Colonic mucosa (tissue), 4 donors: ENCODE data around the gene CDC25B. TPM values are rescaled to one million over a fixed set of nuclear protein-coding genes. Genes with fewer than 3 reads are reported as not detected.

ENCODE experiments used
- DNase-seq: peaks from one replicate; pipeline ENCODE4 v3.0.0-alpha.2; 2020
- H3K27ac ChIP-seq: fragments of 200-600 bp; one replicate; pipeline ENCODE4 v1.8.0; 2021
- H3K27me3 ChIP-seq: fragments of 200-600 bp; one replicate; pipeline ENCODE4 v1.8.0; 2021
- H3K36me3 ChIP-seq: fragments of 200-600 bp; one replicate; pipeline ENCODE4 v1.8.0; 2021
- H3K4me1 ChIP-seq: fragments of 200-600 bp; one replicate; pipeline ENCODE4 v1.8.0; 2021; ENCODE audit warnings: mild to moderate bottlenecking
- H3K4me3 ChIP-seq: fragments of 200-600 bp; one replicate; pipeline ENCODE4 v1.8.0; 2021
- H3K9ac ChIP-seq, 2 donors: one replicate each; pipeline ENCODE4 v1.7.0; 2013; ENCODE audit warnings: control low read depth in 2 of 2, low read depth in 2 of 2, low read length in 2 of 2
- H3K9me3 ChIP-seq: fragments of 200-600 bp; one replicate; pipeline ENCODE4 v1.8.0; 2021
- intact Hi-C: fragments of 100-400 bp; cut with DNase I; formaldehyde crosslinking; loops from one replicate; pipeline ENCODE4 v1.14.1; 2022
- total RNA-seq, 2 donors: library from RNA; stranded (reverse); fragmentation: NEBNext Ultra II Directional in 1 of 2; extraction: Animal tissue kit (Norgen Biotek cat#: 25700) in 1 of 2; gene quantifications; one replicate each; pipeline ENCODE4 v1.2.1, GENCODE V29; 2021
- TF ChIP-seq, protein P1 (sequence below): fragments of 200-600 bp; IDR thresholded peaks from one replicate; pipeline ENCODE4 v1.8.0; 2022; ENCODE audit warnings: antibody characterized with exemption, mild to moderate bottlenecking
- donor health status: healthy.
- donor health status: DM: no; HTN: no; CAD: no.
- donor health status: DM: no; HTN: no; CAD: no.

CDC25B gene
- total RNA-seq, 2 donors from 2014 or later: 41.9 to 65.5 TPM

DNA sequence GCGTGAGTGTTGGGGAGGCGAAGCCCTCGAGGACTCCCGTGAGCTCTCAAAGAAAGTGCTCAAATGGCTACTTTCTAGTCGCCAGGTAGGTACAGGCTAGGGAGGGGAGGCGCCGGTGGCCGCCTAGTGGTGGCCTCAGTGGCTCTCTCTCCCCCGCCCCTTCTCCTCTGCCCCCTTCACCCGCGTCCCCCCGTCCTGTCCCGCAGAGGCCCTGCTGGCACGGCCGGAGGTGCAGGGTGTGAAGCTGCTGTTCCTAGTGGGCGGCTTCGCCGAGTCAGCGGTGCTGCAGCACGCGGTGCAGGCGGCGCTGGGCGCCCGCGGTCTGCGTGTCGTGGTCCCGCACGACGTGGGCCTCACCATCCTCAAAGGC is 44.8 kb upstream of the CDC25B start:
- peak overlapping the region; percentile 34 for H3K4me3 ChIP-seq
- H3K27me3 ChIP-seq: peaks cover 15% of the 10 kb centered on the region
- H3K4me1 ChIP-seq: no peaks in the 10 kb centered on the region
- TF ChIP-seq, protein P1, sequence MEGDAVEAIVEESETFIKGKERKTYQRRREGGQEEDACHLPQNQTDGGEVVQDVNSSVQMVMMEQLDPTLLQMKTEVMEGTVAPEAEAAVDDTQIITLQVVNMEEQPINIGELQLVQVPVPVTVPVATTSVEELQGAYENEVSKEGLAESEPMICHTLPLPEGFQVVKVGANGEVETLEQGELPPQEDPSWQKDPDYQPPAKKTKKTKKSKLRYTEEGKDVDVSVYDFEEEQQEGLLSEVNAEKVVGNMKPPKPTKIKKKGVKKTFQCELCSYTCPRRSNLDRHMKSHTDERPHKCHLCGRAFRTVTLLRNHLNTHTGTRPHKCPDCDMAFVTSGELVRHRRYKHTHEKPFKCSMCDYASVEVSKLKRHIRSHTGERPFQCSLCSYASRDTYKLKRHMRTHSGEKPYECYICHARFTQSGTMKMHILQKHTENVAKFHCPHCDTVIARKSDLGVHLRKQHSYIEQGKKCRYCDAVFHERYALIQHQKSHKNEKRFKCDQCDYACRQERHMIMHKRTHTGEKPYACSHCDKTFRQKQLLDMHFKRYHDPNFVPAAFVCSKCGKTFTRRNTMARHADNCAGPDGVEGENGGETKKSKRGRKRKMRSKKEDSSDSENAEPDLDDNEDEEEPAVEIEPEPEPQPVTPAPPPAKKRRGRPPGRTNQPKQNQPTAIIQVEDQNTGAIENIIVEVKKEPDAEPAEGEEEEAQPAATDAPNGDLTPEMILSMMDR: no peak
- DNase-seq: no peak
- no peaks in the 10 kb centered on the region for H3K36me3 ChIP-seq
- H3K9ac ChIP-seq: no peak overlapping the region
- no peak overlapping the region for H3K27ac ChIP-seq
- intact Hi-C loops: no loop called here
- no peaks in the 10 kb centered on the region for H3K9me3 ChIP-seq

DNA sequence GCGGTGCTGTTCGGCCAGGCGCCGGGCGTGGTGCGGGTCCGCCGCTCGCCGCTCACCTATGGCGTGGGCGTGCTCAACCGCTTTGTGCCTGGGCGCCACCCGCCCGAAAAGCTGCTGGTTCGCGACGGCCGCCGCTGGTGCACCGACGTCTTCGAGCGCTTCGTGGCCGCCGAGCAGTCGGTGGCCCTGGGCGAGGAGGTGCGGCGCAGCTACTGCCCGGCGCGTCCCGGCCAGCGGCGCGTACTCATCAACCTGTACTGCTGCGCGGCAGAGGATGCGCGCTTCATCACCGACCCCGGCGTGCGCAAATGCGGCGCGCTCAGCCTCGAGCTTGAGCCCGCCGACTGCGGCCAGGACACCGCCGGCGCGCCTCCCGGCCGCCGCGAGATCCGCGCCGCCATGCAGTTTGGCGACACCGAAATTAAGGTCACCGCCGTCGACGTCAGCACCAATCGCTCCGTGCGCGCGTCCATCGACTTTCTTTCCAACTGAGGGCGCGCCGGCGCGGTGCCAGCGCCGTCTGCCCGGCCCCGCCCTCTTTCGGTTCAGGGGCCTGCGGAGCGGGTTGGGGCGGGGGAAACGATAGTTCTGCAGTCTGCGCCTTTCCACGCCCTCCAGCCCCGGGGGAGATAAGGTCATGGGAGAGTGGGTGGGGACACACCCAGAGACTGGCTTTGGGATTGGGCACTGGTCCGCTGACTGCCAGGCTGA is 44.3 kb upstream of the CDC25B start:
- H3K9ac ChIP-seq: no peak overlapping the region
- H3K27ac ChIP-seq: no peak overlapping the region
- H3K9me3 ChIP-seq: no peaks in the 10 kb centered on the region
- no peaks in the 10 kb centered on the region for H3K36me3 ChIP-seq
- peak overlapping the region; percentile 34 for H3K4me3 ChIP-seq
- DNase-seq: peak; percentile 67
- H3K27me3 ChIP-seq: peaks cover 15% of the 10 kb centered on the region
- no peaks in the 10 kb centered on the region for H3K4me1 ChIP-seq
- TF ChIP-seq, protein P1: no peak
- intact Hi-C loops: no loop called here

DNA sequence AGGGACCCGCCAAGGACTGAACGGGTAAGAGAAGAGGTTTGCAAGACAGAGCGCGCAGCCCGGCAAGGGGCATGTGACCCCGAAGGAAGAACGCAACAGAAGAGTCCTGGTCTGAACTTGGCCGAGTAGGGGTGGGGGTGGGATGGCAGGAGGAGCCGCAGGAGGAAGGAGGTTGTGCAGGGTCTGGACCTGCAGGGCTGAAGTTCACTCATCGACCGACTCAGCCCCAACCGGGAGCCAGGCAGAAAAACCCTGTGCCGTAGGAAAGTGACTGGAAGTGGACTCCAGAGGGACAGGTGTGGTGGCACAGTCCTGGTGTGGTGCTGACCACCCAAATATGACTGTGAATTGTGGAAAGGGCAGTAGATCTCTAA is 43.7 kb upstream of the CDC25B start:
- Histone ChIP-seq H3K27ac (no peak overlapping the region), H3K4me3 (peak overlapping the region; percentile 34), H3K36me3 (no peaks in the 10 kb centered on the region), H3K27me3 (peaks cover 15% of the 10 kb centered on the region), H3K9ac (no peak overlapping the region), H3K4me1 (no peaks in the 10 kb centered on the region), H3K9me3 (no peaks in the 10 kb centered on the region)
- TF ChIP-seq, protein P1: no peak
- no peak for DNase-seq
- intact Hi-C loops: no loop called here

DNA sequence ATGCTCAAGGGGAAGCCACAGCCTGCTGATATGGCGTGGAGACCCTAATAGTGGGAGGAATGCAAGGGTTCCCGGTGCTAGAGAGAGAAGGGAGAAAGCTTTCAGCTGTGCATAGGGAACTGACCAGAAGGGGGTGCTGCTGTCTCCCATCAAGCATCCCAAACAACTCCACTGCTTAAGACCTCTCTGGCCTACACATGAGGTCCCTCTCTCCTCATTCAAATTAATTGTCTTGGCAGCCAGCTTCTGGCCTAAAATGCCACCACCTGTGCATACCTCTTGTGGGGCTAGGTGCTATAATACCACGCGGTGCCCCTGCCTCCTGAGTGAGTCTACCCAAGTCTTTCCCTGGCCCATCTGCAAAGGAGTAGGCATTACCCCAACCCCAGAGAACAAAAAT is 43.0 kb upstream of the CDC25B start:
- no peak overlapping the region for H3K9ac ChIP-seq
- H3K27ac ChIP-seq: no peak overlapping the region
- intact Hi-C loops: no loop called here
- H3K36me3 ChIP-seq: no peaks in the 10 kb centered on the region
- no peak overlapping the region for H3K4me3 ChIP-seq
- H3K9me3 ChIP-seq: no peaks in the 10 kb centered on the region
- peak; percentile 72 for DNase-seq
- TF ChIP-seq, protein P1: peak; percentile 78
- H3K27me3 ChIP-seq: peaks cover 15% of the 10 kb centered on the region
- no peaks in the 10 kb centered on the region for H3K4me1 ChIP-seq

DNA sequence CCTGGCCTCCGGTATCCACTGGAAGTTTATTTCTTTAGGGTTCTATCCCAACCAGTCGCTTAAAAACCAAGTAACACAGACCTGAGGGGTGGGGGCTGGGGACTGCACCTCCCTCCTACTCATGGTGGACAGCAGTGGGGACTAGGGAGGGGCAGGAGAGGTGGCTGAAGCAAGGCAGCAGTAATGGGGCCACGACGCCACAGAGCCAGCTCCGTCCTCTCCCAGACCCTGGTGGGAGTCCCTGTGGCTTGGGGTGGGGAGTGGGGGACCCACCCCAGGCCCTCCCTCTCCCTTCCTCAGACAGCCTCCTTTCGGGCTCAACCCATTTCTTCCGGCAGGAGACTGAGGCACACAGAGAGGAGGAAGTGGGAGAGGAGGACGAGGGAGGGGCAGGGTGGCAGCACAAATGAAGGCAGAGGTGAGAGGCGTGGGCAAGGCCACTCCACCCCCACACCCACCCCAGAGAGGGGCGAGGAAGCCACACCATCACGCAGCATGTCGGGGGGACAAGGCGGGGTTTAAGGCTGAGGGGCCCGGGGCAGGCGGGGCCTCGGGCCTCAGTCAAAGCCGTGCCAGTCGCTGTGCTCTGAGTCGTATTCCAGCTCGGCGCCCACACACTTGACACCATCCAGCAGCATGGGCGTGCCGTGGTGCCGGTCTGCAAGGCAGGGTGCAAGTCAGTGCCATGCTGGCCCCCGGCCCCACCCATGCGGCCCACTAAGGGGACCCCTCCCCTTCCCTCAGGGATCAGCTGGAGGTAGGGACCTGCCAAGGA is 42.4 kb upstream of the CDC25B start:
- Histone ChIP-seq H3K27me3 (peaks cover 15% of the 10 kb centered on the region), H3K4me1 (no peaks in the 10 kb centered on the region), H3K9ac (no peak overlapping the region), H3K9me3 (no peaks in the 10 kb centered on the region), H3K27ac (no peak overlapping the region), H3K36me3 (no peaks in the 10 kb centered on the region), H3K4me3 (no peak overlapping the region)
- no peak for DNase-seq
- TF ChIP-seq, protein P1: no peak
- intact Hi-C loops: no loop called here
